ENCODE data around the gene SLC4A2. TPM values are rescaled to one million over a fixed set of nuclear protein-coding genes. Genes with fewer than 3 reads are reported as not detected.
"Not testable (repeated sequence)": the region's sequence is repeated elsewhere in the genome, so short reads cannot be mapped to it uniquely, and the experiment has no call there.

SLC4A2 gene
- total and polyA plus RNA-seq, 12 donors, result 31.5 to 258 (median 151) TPM

DNA sequence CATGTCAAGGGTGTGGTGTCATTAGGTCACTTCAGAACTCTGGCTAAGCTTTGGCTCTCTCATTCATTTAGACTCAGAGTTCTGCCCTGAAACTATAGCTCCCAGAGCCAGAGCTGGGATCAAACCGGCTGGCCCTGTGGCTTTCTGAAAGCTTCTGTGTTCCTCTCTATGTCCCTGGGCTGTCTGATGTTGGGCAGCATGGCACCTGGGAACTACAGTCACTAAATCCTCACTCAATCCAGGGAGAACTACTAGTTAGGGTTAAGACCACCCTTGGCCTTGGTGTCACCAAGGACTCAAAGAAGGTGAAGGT lies 48.3 kb upstream of the SLC4A2 start:
- H3K4me1 ChIP-seq (replicated peaks in 1 of 2), result no peaks in the 10 kb centered on the region
- intact Hi-C loops (cut with DNase I), result no loop called here
- 50 to 53% (median 50%) methylated on average over 1 of the region's 1 CpG for WGBS, 4 donors
- no peak overlapping the region for H3K27ac ChIP-seq
- peaks cover 15% of the 10 kb centered on the region for H3K27me3 ChIP-seq
- no peaks in the 10 kb centered on the region for H3K36me3 ChIP-seq (replicated peaks in 1 of 2)
- no peaks in the 10 kb centered on the region for H3K9me3 ChIP-seq (replicated peaks in 1 of 3)
- H3K4me3 ChIP-seq, result no peak overlapping the region
- DNase-seq, result no peak
- TF ChIP-seq POLR2A (IDR thresholded peaks at IDR 0.05) (no peak), CTCF (IDR thresholded peaks at IDR 0.05) (no peak)

GRCh38 chr7:151011616-151012015 lies 47.8 kb upstream of the SLC4A2 start:
- DNase-seq; H3K4me3 ChIP-seq; H3K27ac ChIP-seq; H3K4me1 ChIP-seq (replicated peaks in 1 of 2); intact Hi-C loops (cut with DNase I); H3K9me3 ChIP-seq (replicated peaks in 1 of 3); H3K36me3 ChIP-seq (replicated peaks in 1 of 2): not testable (repeated sequence)
- H3K27me3 ChIP-seq, result peaks cover 15% of the 10 kb centered on the region
- 83 to 86% (median 85%) methylated on average over 11 to 12 of the region's 12 CpGs for WGBS, 4 donors

GRCh38 chr7:151012031-151012692 lies 47.2 kb upstream of the SLC4A2 start:
- Histone ChIP-seq H3K4me3 (no peak overlapping the region), H3K4me1 (replicated peaks in 1 of 2) (no peaks in the 10 kb centered on the region), H3K36me3 (replicated peaks in 1 of 2) (no peaks in the 10 kb centered on the region), H3K9me3 (replicated peaks in 1 of 3) (no peaks in the 10 kb centered on the region), H3K27me3 (peaks cover 17% of the 10 kb centered on the region), H3K27ac (no peak overlapping the region)
- 67 to 72% (median 69%) methylated on average over 6 of the region's 6 CpGs for WGBS, 4 donors
- TF ChIP-seq POLR2A (IDR thresholded peaks at IDR 0.05) (no peak), CTCF (IDR thresholded peaks at IDR 0.05) (no peak)
- intact Hi-C loops (cut with DNase I), result no loop called here
- no peak for DNase-seq

GRCh38 chr7:151012911-151013347 lies 46.5 kb upstream of the SLC4A2 start:
- DNase-seq, result no peak
- H3K9me3 ChIP-seq (replicated peaks in 1 of 3), result no peaks in the 10 kb centered on the region
- intact Hi-C loops (cut with DNase I), result no loop called here
- no peak overlapping the region for H3K4me3 ChIP-seq
- peak in 4 of 6 experiments; percentile 28 to 42 (median 37) for TF ChIP-seq CTCF (IDR thresholded peaks at IDR 0.05)
- no peak for TF ChIP-seq POLR2A (IDR thresholded peaks at IDR 0.05)
- no peak overlapping the region for H3K27ac ChIP-seq
- peaks cover 20% of the 10 kb centered on the region for H3K27me3 ChIP-seq
- H3K4me1 ChIP-seq (replicated peaks in 1 of 2), result peaks cover 0 to 2% of the 10 kb centered on the region in 2 donors
- whole genome bisulfite sequencing, 4 donors, result 33 to 48% (median 36%) methylated on average over 10 to 23 of the region's 23 CpGs
- H3K36me3 ChIP-seq (replicated peaks in 1 of 2), result no peaks in the 10 kb centered on the region

DNA sequence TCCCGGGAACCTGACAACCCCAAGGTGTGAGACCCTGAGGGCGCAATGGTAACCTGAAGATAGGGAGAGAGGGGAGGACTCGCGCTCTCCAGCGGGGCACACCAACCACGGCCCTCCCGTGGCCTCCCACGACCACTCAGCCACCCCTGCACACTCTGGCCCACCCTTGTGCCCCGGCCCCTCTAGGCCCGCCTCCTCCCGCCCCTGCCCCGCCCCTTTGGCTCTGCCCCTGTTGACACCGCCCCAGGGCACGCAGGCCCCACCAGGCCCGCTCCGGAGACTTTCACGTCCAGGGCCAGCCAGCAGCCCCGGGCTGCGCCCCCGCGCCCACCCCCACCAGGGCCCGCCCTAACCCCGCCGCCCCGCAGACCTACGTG lies 46.0 kb upstream of the SLC4A2 start:
- intact Hi-C loops (cut with DNase I), result no loop called here
- no peak for DNase-seq
- peaks cover 21% of the 10 kb centered on the region for H3K27me3 ChIP-seq

More for the DNA sequence above, 46.0 kb upstream of the SLC4A2 start:
- no peak for TF ChIP-seq POLR2A (IDR thresholded peaks at IDR 0.05)
- no peak for TF ChIP-seq CTCF (IDR thresholded peaks at IDR 0.05)
- peak overlapping the region in 1 of 4 donors; percentile 25 for H3K4me3 ChIP-seq
- no peaks in the 10 kb centered on the region for H3K36me3 ChIP-seq (replicated peaks in 1 of 2)
- H3K9me3 ChIP-seq (replicated peaks in 1 of 3), result no peaks in the 10 kb centered on the region
- peaks cover 0 to 6% of the 10 kb centered on the region in 2 donors for H3K4me1 ChIP-seq (replicated peaks in 1 of 2)
- 17 to 40% (median 30%) methylated on average over 1 to 25 of the region's 26 CpGs; no CpG with 5 or more reads in 1 of the 4 donors for WGBS, 4 donors
- H3K27ac ChIP-seq, result no peak overlapping the region
